ENCODE data around the gene LNX1.

The LNX1 gene

GRCh38 chr4:53465281-53465680, 126.0 kb downstream of the LNX1 start:
- no peak overlapping the region for H3K27ac ChIP-seq

GRCh38 chr4:53463340-53463739, 127.9 kb downstream of the LNX1 start:
- no peak overlapping the region for H3K27ac ChIP-seq
- TF ChIP-seq CTCF (conservative IDR thresholded peaks at IDR 0.05) (no peak), ZFX (IDR thresholded peaks at IDR 0.05) (no peak)

More at GRCh38 chr4:53465281-53465680, 126.0 kb downstream of the LNX1 start:
- TF ChIP-seq CTCF (conservative IDR thresholded peaks at IDR 0.05) (no peak), ZFX (IDR thresholded peaks at IDR 0.05) (no peak)

DNA sequence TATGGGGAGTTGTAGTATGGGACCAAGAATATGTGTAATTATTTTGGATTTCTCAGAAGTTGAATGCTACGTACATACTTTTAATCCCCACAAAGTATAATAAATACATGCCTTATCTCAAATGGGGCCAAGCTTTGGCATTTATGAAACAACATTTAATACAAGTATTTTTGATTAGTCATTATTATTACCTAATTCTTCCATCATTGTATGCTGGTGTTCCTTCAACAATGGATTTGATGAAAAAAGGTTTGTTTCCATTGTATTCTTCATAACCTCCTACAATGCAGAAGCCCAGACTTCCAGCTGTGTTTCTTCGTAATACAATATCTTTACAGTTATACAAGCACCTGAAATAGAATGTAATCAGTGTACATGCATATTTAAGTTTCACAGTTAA, 130.0 kb downstream of the LNX1 start:
- TF ChIP-seq ZFX (IDR thresholded peaks at IDR 0.05), result no peak
- TF ChIP-seq CTCF (conservative IDR thresholded peaks at IDR 0.05), result no peak
- no peak overlapping the region for H3K27ac ChIP-seq

DNA sequence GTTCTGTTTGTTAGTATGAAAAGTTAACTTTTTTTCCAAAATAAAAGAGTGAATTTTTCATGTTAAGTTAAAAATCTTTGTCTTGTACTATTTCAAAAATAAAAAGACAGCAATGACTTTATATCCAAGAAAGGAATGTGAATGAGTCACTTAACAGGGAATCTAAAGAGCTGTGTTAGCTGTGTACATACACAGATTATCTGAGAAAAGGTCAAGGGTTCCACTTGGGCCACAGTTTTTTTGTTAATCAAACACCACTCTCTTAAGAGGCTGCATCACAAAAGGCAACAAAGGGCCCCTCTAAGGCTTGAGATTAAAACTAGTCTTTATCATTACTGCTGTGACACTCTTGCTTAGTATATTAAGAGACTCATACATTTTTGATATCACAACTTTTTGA, 131.7 kb downstream of the LNX1 start:
- TF ChIP-seq CTCF (conservative IDR thresholded peaks at IDR 0.05) (no peak), ZFX (IDR thresholded peaks at IDR 0.05) (no peak)
- H3K27ac ChIP-seq, result no peak overlapping the region

DNA sequence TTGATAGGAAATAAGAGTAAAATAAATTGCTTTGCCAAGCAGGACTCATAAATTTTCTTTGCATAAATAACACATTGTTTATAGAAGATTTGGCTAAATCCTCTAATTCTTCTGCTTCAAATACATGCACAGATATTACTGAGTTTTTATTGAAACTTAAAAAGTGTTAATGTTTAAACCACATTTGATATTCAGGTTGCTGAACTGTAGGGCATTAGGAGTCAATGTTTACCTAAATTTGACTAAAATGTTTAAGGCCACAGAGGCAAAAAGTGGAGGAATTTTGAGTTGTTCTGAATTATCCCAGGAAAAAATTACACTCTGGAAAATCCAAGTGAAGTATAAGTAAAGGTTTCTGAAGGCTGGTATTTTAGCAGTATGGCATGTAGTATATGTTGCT, 135.1 kb downstream of the LNX1 start:
- no peak overlapping the region for H3K27ac ChIP-seq

GRCh38 chr4:53455766-53456165, 135.5 kb downstream of the LNX1 start:
- no peak overlapping the region for H3K27ac ChIP-seq
- no peak for TF ChIP-seq CTCF (conservative IDR thresholded peaks at IDR 0.05)
- no peak for TF ChIP-seq ZFX (IDR thresholded peaks at IDR 0.05)

More for the DNA sequence above, 135.1 kb downstream of the LNX1 start:
- TF ChIP-seq ZFX (IDR thresholded peaks at IDR 0.05), result no peak
- TF ChIP-seq CTCF (conservative IDR thresholded peaks at IDR 0.05), result no peak

DNA sequence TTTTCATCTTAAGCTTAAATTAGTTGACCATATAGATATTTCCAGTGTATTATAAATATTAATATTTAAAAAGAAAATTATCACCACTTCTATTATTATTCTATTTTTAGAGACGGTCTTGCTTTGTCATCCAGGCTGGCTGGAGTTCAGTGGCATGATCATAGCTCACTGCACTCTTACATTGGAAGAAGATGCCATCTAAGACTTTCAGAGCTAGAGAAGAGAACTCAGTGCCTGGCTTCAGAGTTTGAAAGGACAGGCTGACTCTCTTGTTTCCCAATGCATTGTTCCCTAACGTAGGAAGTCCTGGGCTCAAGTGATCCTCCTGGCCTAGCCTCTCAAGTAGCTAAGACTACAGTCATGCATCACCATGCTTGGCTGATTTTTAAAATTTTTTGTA, 137.9 kb downstream of the LNX1 start:
- TF ChIP-seq ZFX (IDR thresholded peaks at IDR 0.05) (no peak), CTCF (conservative IDR thresholded peaks at IDR 0.05) (no peak)
- no peak overlapping the region for H3K27ac ChIP-seq

All from C4-2B (cell line).